ENCODE data around the gene AMACR.
A peak's percentile ranks its signal among the peaks of the same experiment; 100 is the strongest.
"Not testable (repeated sequence)": the region's sequence is repeated elsewhere in the genome, so short reads cannot be mapped to it uniquely, and the experiment has no call there.

Gene AMACR

DNA sequence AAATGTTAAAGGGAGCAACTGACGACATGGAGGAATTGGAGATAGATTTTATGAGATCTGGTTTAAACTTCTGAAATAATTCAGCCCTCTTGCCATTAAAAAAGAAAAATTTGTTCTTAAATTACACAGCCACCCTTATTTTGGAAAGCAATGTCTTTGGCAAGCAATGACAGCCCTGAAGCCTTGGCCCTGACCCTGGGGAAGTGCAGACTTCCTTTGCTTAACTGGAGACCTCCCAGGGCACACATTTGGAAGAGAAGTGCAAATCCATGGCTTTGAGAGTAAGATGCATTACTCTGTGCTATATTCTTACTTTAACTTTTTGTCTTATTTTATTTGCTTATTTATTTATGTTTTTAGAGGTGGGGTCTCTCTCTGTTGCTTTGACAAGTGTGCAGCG is 49.7 kb downstream of the AMACR start:
- no peak overlapping the region for H3K4me3 ChIP-seq (ENCODE audit: low read length)
- TF ChIP-seq, protein P1, sequence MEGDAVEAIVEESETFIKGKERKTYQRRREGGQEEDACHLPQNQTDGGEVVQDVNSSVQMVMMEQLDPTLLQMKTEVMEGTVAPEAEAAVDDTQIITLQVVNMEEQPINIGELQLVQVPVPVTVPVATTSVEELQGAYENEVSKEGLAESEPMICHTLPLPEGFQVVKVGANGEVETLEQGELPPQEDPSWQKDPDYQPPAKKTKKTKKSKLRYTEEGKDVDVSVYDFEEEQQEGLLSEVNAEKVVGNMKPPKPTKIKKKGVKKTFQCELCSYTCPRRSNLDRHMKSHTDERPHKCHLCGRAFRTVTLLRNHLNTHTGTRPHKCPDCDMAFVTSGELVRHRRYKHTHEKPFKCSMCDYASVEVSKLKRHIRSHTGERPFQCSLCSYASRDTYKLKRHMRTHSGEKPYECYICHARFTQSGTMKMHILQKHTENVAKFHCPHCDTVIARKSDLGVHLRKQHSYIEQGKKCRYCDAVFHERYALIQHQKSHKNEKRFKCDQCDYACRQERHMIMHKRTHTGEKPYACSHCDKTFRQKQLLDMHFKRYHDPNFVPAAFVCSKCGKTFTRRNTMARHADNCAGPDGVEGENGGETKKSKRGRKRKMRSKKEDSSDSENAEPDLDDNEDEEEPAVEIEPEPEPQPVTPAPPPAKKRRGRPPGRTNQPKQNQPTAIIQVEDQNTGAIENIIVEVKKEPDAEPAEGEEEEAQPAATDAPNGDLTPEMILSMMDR (IDR thresholded peaks at IDR 0.05; ENCODE audit: insufficient read depth, low read depth, low read length, missing control alignments) = no peak
- no peak for DNase-seq (ENCODE audit: low read depth)

DNA sequence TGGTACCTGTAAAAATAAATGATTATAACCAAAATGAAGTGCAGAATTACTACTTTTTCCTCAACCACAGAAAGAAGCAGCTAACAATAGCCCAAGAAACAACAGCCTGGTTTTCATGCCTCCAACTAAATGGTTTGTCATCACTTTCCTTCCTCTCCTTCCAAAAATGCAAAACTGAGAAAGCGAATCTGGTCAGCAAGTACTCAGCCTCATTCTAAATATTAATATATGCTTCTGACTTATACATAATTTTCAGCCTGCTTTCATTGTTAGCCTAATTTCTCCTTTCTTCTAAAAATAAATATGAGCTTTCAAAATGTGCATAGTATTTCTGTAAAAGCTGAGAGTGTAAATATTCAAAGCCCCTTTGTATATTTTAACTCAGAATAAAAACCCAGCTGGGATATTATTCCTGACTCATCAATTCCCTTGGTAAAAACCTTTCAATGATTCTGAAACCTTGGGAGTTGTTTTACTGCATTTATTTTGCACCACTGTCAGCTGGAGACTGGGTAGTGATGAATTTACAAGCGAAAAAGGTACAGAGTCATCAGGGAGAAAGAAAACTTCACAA is 50.2 kb downstream of the AMACR start:
- DNase-seq (ENCODE audit: low read depth) = no peak
- no peak overlapping the region for H3K4me3 ChIP-seq (ENCODE audit: low read length)
- TF ChIP-seq, protein P1 (IDR thresholded peaks at IDR 0.05; ENCODE audit: insufficient read depth, low read depth, low read length, missing control alignments) = no peak

DNA sequence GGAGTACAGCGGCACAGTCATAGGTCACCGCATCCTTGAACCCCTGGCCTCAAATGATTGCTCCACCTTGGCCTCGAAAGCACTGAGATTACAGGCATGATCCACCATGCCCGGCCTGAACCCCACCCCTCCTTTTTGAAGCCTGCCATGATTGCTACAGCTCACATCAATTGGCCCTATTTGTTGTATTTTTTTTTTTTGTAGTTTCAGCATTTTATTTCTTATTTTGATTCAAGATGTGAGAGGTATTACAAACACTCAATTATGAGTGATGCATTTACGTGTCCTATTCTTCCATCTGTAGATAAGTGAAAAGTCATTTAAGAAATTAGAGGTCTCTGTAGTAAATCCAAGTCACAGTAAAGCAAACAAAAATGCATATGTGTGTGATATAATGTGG is 55.7 kb downstream of the AMACR start:
- H3K4me3 ChIP-seq (ENCODE audit: low read length); DNase-seq (ENCODE audit: low read depth): not testable (repeated sequence)

DNA sequence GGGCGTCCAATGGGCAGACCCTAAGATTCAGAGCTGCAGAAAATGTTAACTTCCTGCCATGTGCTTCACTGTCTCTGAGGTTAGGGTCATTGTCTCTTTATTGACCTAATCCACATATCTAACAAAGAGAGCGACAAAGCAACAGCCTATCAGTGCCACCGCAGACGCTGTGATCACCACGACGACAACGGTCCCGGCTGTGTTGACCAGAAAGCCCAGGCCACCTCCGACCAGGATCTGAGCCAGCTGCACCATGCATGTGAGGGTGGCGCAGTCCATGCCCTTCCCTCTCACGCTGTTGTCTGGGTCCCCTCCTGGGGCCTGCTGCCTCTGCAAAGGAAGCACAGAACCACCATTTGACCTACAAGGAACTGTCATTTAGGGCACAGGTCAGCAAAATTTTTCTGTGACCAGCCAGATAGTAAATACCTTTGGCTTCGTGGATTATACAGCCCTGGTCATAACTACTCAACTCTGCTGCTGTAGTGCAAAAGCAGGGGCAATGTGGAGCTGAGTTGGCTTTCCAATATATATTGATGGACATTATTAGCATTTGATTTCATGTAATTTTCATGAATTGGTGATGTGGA is 63.2 kb downstream of the AMACR start:
- no peak overlapping the region for H3K4me3 ChIP-seq (ENCODE audit: low read length)
- DNase-seq (ENCODE audit: low read depth) = no peak
- TF ChIP-seq, protein P1 (IDR thresholded peaks at IDR 0.05; ENCODE audit: insufficient read depth, low read depth, low read length, missing control alignments) = no peak

DNA sequence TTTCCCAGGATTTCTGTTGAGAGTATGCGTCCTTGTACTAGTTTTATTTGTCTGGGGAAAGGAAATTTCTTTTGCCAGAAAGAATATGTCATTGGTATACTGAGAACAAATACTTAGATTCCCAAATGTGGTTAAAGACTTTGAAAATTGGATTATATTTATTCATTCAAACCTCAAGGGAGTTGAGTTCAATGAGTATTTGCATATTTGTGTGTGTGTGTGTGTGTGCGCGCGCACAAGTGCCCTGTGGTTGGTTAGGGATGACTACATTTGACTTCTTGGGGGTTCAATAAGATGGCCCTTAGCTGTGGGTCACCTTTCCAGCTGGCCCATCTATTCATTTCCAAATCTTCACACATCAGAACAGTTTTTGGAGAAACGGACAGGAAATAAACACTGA is 66.8 kb downstream of the AMACR start:
- no peak for DNase-seq (ENCODE audit: low read depth)
- H3K4me3 ChIP-seq (ENCODE audit: low read length) = no peak overlapping the region
- TF ChIP-seq, protein P1 (IDR thresholded peaks at IDR 0.05; ENCODE audit: insufficient read depth, low read depth, low read length, missing control alignments) = no peak

DNA sequence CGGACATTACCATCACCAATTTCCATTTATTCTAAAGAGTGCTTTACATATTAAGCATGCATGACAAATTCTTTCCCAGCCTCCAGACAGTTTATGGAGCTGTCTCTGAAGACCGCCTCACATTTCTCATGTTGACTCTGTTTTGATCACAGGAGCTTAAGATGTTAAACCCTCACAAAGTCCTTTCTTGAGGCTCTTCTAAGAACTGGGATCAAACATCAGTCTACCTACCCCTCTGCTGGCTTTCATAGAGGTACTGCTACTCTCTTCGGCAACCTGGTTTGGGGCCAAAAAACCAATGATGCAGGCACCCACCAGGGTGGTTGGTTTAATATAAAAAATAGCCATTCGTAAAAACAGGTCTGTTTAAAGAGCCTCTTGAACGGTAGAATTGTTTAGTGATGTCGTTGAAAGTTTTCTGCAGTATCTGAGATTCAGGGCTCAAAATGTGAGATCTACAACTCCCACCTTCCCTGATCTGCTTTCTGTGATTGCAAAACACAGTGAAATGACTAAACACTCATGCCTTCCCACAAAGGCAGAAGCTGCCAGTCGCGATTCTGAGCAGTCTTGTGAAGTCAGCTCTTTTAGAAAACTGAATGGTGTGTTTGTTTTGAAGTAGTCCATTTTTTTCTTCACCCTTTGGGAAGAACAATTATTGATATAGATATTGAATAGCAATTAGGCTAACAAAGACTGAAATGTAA is 68.1 kb downstream of the AMACR start:
- TF ChIP-seq, protein P1 (IDR thresholded peaks at IDR 0.05; ENCODE audit: insufficient read depth, low read depth, low read length, missing control alignments) = no peak
- H3K4me3 ChIP-seq (ENCODE audit: low read length) = no peak overlapping the region
- peak; percentile 29 for DNase-seq (ENCODE audit: low read depth)

DNA sequence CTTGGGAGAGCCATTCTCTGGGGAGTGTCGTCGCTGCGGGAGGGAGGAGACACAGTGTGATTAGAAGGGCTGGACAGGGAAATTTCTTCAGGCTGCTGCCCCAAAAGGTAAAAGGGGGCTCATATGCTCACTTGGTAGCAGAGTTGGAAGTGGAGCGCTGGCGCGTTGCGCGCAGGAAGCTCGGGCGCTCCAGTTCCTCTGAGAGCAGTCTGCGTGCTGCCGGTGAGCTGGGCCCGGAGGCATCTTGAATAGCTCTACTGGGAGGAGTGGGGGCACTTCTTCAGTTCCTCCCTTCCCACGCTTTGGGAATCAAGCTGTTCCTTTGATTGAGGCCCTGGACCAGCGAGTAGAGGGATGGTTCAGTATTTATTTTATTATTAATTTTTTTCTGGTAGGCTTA is 69.0 kb downstream of the AMACR start:
- H3K4me3 ChIP-seq (ENCODE audit: low read length) = no peak overlapping the region
- no peak for DNase-seq (ENCODE audit: low read depth)
- TF ChIP-seq, protein P1 (IDR thresholded peaks at IDR 0.05; ENCODE audit: insufficient read depth, low read depth, low read length, missing control alignments) = no peak

Measured in epithelial cell of esophagus (primary cell).